Neural cell (in vitro differentiated cells): ENCODE data around the gene INVS. TPM values are rescaled to one million over a fixed set of nuclear protein-coding genes. Genes with fewer than 3 reads are reported as not detected.

Experiments
- H2AFZ ChIP-seq: fragments of 200-600, 300-800 bp; sonication (generic), shearing (Covaris generic); 2 replicates; pipeline ENCODE4 v1.6.0; 2014; ENCODE audit warnings: low read depth, mild to moderate bottlenecking, antibody characterized with exemption, low read length, moderate library complexity
- H3F3A ChIP-seq: fragments of 200-600 bp; shearing (Covaris generic); 2 replicates; pipeline ENCODE4 v1.6.1; 2016; ENCODE audit warnings: mild to moderate bottlenecking, moderate library complexity, mixed read lengths, antibody characterized with exemption, low read length; ENCODE audit not compliant: insufficient read depth, poor library complexity, severe bottlenecking
- H3K27ac ChIP-seq: fragments of 200-600, 300-800 bp; sonication (generic), shearing (Covaris generic); 2 replicates; pipeline ENCODE4 v1.5.1; 2014; ENCODE audit warnings: mild to moderate bottlenecking, low read length, moderate library complexity
- H3K27me3 ChIP-seq: fragments of 300-800, 200-600 bp; sonication (generic), shearing (Covaris generic); 2 replicates; pipeline ENCODE4 v1.6.0; 2014; ENCODE audit warnings: mild to moderate bottlenecking, low read depth, low read length, moderate library complexity; ENCODE audit not compliant: insufficient read depth
- H3K36me3 ChIP-seq: fragments of 300-800, 200-600 bp; sonication (generic), shearing (Covaris generic); 2 replicates; pipeline ENCODE4 v1.5.1; 2014; ENCODE audit warnings: mild to moderate bottlenecking, antibody characterized with exemption, low read length, moderate library complexity; ENCODE audit not compliant: insufficient read depth
- H3K4me2 ChIP-seq: fragments of 300-800, 200-600 bp; sonication (generic), shearing (Covaris generic); 2 replicates; pipeline ENCODE4 v1.6.0; 2014; ENCODE audit warnings: mild to moderate bottlenecking, low read length
- H3K4me3 ChIP-seq: fragments of 300-800, 200-600 bp; sonication (generic), shearing (Covaris generic); 2 replicates; pipeline ENCODE4 v1.5.1; 2014; ENCODE audit warnings: mild to moderate bottlenecking, low read length, moderate library complexity
- H3K79me2 ChIP-seq: fragments of 200-600 bp; shearing (Covaris generic); replicated peaks from 2 replicates; pipeline ENCODE4 v1.6.0; 2014; ENCODE audit warnings: mild to moderate bottlenecking, low read length, moderate library complexity; ENCODE audit not compliant: insufficient read depth
- H3K9ac ChIP-seq: fragments of 300-800, 200-600 bp; sonication (generic), shearing (Covaris generic); 2 replicates; pipeline ENCODE4 v1.6.1; 2016; ENCODE audit warnings: mild to moderate bottlenecking, low read length, mixed read lengths
- H3K9me2 ChIP-seq: fragments of 200-600 bp; shearing (Covaris generic); 2 replicates; pipeline ENCODE4 v1.6.1; 2016; ENCODE audit warnings: mild to moderate bottlenecking, low read length, mixed read lengths; ENCODE audit not compliant: insufficient read depth
- H3K9me3 ChIP-seq: fragments of 200-600, 300-800 bp; sonication (generic), shearing (Covaris generic); 2 replicates; pipeline ENCODE4 v1.6.1; 2016; ENCODE audit warnings: mild to moderate bottlenecking, mixed run types, low read length, moderate library complexity, mixed read lengths
- H4K20me1 ChIP-seq: fragments of 200-600 bp; shearing (Covaris generic); 2 replicates; pipeline ENCODE4 v1.6.1; 2016; ENCODE audit warnings: mild to moderate bottlenecking, mixed run types; ENCODE audit not compliant: insufficient read depth
- CTCF ChIP-seq: fragments of 450-650 bp; IDR thresholded peaks from 2 replicates; pipeline ENCODE4 v1.5.1; 2014; ENCODE audit warnings: antibody characterized with exemption, mild to moderate bottlenecking, moderate library complexity; ENCODE audit not compliant: poor library complexity, severe bottlenecking
- EP300 ChIP-seq: fragments of 450-650 bp; conservative IDR thresholded peaks from 2 replicates; pipeline ENCODE4 v1.6.1; 2014; ENCODE audit warnings: antibody characterized with exemption, mild to moderate bottlenecking, moderate library complexity; ENCODE audit not compliant: poor library complexity, severe bottlenecking
- EZH2 ChIP-seq: fragments of 200-600, 300-800 bp; shearing (Covaris generic), sonication (generic); IDR thresholded peaks from 2 replicates; pipeline ENCODE4 v1.6.1; 2014; ENCODE audit warnings: antibody characterized with exemption, low read length, borderline replicate concordance, mild to moderate bottlenecking; ENCODE audit not compliant: insufficient read depth, poor library complexity, severe bottlenecking
- MXI1 ChIP-seq: fragments of 450-650 bp; conservative IDR thresholded peaks from 2 replicates; pipeline ENCODE4 v1.6.1; 2014; ENCODE audit warnings: antibody characterized with exemption, mild to moderate bottlenecking; ENCODE audit not compliant: poor library complexity, severe bottlenecking
- POLR2AphosphoS5 ChIP-seq: IDR thresholded peaks from 2 replicates; pipeline ENCODE4 v1.6.1; 2012
- RAD21 ChIP-seq: fragments of 450-650 bp; conservative IDR thresholded peaks from 2 replicates; pipeline ENCODE4 v1.6.1; 2014; ENCODE audit warnings: antibody characterized with exemption, mild to moderate bottlenecking, moderate library complexity
- REST ChIP-seq: IDR thresholded peaks from 2 replicates; pipeline ENCODE4 v1.6.1; 2012; ENCODE audit warnings: borderline replicate concordance
- SMC3 ChIP-seq: fragments of 450-650 bp; conservative IDR thresholded peaks from 2 replicates; pipeline ENCODE4 v1.6.1; 2014; ENCODE audit warnings: antibody characterized with exemption, mild to moderate bottlenecking, moderate library complexity; ENCODE audit not compliant: poor library complexity
- TAF1 ChIP-seq: IDR thresholded peaks from 2 replicates; pipeline ENCODE4 v1.6.1; 2012; ENCODE audit warnings: low read depth
- polyA plus RNA-seq: library from polyadenylated mRNA; depleted of rRNA; stranded (reverse); fragments of >200 nt; gene quantifications from 2 replicates; pipeline ENCODE4 v1.2.3, GENCODE V29; 2014

INVS gene
- polyA plus RNA-seq, 1 donor from 2014 or later, result 11.3 TPM

GRCh38 chr9:100208673-100209072 is 109.6 kb downstream of the INVS start:
- Histone ChIP-seq H2AFZ (no peak overlapping the region), H3K4me2 (no peak overlapping the region), H3K9me2 (no peaks in the 10 kb centered on the region), H3K9ac (no peak overlapping the region), H3K27me3 (no peaks in the 10 kb centered on the region), H3F3A (no peaks in the 10 kb centered on the region), H3K9me3 (no peaks in the 10 kb centered on the region), H4K20me1 (no peaks in the 10 kb centered on the region), H3K4me3 (no peak overlapping the region), H3K79me2 (no peaks in the 10 kb centered on the region), H3K27ac (no peak overlapping the region), H3K36me3 (no peaks in the 10 kb centered on the region)
- TF ChIP-seq RAD21, result no peak
- TF ChIP-seq POLR2AphosphoS5, result no peak
- no peak for TF ChIP-seq EP300
- no peak for TF ChIP-seq EZH2
- TF ChIP-seq SMC3, result no peak
- no peak for TF ChIP-seq CTCF
- TF ChIP-seq REST, result no peak
- TF ChIP-seq TAF1, result no peak
- no peak for TF ChIP-seq MXI1

GRCh38 chr9:100211476-100211875 is 112.4 kb downstream of the INVS start:
- Histone ChIP-seq H3K27me3 (no peaks in the 10 kb centered on the region), H3K79me2 (no peaks in the 10 kb centered on the region), H3K27ac (no peak overlapping the region), H3K4me3 (no peak overlapping the region), H4K20me1 (no peaks in the 10 kb centered on the region), H3K9ac (no peak overlapping the region), H3F3A (no peaks in the 10 kb centered on the region), H3K9me2 (no peaks in the 10 kb centered on the region), H3K36me3 (no peaks in the 10 kb centered on the region), H3K4me2 (no peak overlapping the region), H3K9me3 (no peaks in the 10 kb centered on the region), H2AFZ (no peak overlapping the region)
- TF ChIP-seq SMC3 (no peak), TAF1 (no peak), EZH2 (no peak), RAD21 (no peak), REST (no peak), EP300 (no peak), POLR2AphosphoS5 (no peak), CTCF (no peak)
